ENCODE data around the gene LILRA5. TPM values are rescaled to one million over a fixed set of nuclear protein-coding genes. Genes with fewer than 3 reads are reported as not detected.

LILRA5 gene
- total RNA-seq, 4 donors from 2014 or later, result 3.7 to 13.2 (median 7.8) TPM

- DNase-seq (ENCODE audit: low spot score) (no peak), ATAC-seq (ENCODE audit: low FRiP score) (no peak)
- TF ChIP-seq CTCF (IDR thresholded peaks at IDR 0.05), result no peak
These were observed 25.6 kb upstream of the LILRA5 start for GRCh38 chr19:54338521-54338920.

GRCh38 chr19:54337858-54338230 is 24.9 kb upstream of the LILRA5 start:
- no peak for ATAC-seq (ENCODE audit: low FRiP score)
- TF ChIP-seq CTCF (IDR thresholded peaks at IDR 0.05), result no peak
- DNase-seq (ENCODE audit: low spot score), result no peak

GRCh38 chr19:54336893-54337857 is 24.2 kb upstream of the LILRA5 start:
- TF ChIP-seq CTCF (IDR thresholded peaks at IDR 0.05), result no peak
- ATAC-seq (ENCODE audit: low FRiP score) (no peak), DNase-seq (ENCODE audit: low spot score) (no peak)

GRCh38 chr19:54335979-54336892 is 23.3 kb upstream of the LILRA5 start:
- DNase-seq (ENCODE audit: low spot score), result no peak
- no peak for TF ChIP-seq CTCF (IDR thresholded peaks at IDR 0.05)
- ATAC-seq (ENCODE audit: low FRiP score), result no peak

GRCh38 chr19:54335164-54335563 is 22.2 kb upstream of the LILRA5 start:
- no peak for DNase-seq (ENCODE audit: low spot score)
- TF ChIP-seq CTCF (IDR thresholded peaks at IDR 0.05), result no peak
- no peak for ATAC-seq (ENCODE audit: low FRiP score)

GRCh38 chr19:54333586-54334298 is 20.8 kb upstream of the LILRA5 start:
- TF ChIP-seq CTCF (IDR thresholded peaks at IDR 0.05), result no peak
- no peak for DNase-seq (ENCODE audit: low spot score)
- ATAC-seq (ENCODE audit: low FRiP score), result no peak

Data from omental fat pad (tissue), 4 donors.